Stimulated activated naive CD8-positive, alpha-beta T cell treated with anti-CD3 and anti-CD28 coated beads, Interleukin-15, Interleukin-2, amounts not matched to agents 100 ng/mL and 50 ng/mL, for 24 hours (primary cell): Measurements from ENCODE around the gene LGR6.
"Not testable (repeated sequence)": the region's sequence is repeated elsewhere in the genome, so short reads cannot be mapped to it uniquely, and the experiment has no call there.

Experiments used
- H3K27ac Mint-ChIP-seq: one replicate; pipeline ENCODE4 v1.8.0; 2021; ENCODE audit warnings: mild to moderate bottlenecking, mixed read lengths
- H3K27me3 Mint-ChIP-seq: one replicate; pipeline ENCODE4 v1.8.0; 2021; ENCODE audit warnings: mixed read lengths
- H3K36me3 Mint-ChIP-seq: one replicate; pipeline ENCODE4 v1.8.0; 2021; ENCODE audit warnings: low read depth, mixed read lengths
- H3K4me1 Mint-ChIP-seq: one replicate; pipeline ENCODE4 v1.8.0; 2021; ENCODE audit warnings: low read depth, mixed read lengths
- H3K4me3 Mint-ChIP-seq: one replicate; pipeline ENCODE4 v1.8.0; 2021; ENCODE audit warnings: mild to moderate bottlenecking, mixed read lengths
- H3K9me3 Mint-ChIP-seq: one replicate; pipeline ENCODE4 v1.8.0; 2021; ENCODE audit warnings: mixed read lengths

LGR6 gene

GRCh38 chr1:202240226-202240625, 46.6 kb downstream of the LGR6 start:
- H3K4me1 Mint-ChIP-seq, H3K4me3 Mint-ChIP-seq, H3K36me3 Mint-ChIP-seq, H3K9me3 Mint-ChIP-seq, H3K27ac Mint-ChIP-seq, H3K27me3 Mint-ChIP-seq: not testable (repeated sequence)

DNA sequence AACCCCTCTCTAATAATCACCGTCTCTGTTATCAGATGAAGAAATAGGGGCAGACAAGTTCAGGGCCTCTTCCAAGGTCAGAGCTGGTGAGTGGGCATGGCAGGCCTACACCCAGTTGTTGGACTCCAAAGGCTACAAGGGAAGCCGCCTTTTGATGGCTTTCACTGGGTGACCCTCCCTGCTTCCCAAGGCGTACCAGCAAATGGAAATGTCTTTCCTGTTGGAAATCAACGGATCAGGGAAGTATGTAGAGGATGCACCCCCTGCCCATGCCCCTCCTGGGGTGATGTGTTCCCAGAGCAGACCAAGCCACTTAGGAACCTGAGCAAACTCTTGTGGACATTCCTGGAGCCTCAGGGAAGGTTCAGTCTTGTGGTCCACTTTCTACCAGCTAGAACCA, 47.4 kb downstream of the LGR6 start:
- Mint-ChIP-seq H3K36me3 (no peaks in the 10 kb centered on the region), H3K4me1 (peaks cover 3% of the 10 kb centered on the region), H3K4me3 (no peak overlapping the region), H3K27me3 (peaks cover 5% of the 10 kb centered on the region), H3K27ac (no peak overlapping the region), H3K9me3 (no peaks in the 10 kb centered on the region)

DNA sequence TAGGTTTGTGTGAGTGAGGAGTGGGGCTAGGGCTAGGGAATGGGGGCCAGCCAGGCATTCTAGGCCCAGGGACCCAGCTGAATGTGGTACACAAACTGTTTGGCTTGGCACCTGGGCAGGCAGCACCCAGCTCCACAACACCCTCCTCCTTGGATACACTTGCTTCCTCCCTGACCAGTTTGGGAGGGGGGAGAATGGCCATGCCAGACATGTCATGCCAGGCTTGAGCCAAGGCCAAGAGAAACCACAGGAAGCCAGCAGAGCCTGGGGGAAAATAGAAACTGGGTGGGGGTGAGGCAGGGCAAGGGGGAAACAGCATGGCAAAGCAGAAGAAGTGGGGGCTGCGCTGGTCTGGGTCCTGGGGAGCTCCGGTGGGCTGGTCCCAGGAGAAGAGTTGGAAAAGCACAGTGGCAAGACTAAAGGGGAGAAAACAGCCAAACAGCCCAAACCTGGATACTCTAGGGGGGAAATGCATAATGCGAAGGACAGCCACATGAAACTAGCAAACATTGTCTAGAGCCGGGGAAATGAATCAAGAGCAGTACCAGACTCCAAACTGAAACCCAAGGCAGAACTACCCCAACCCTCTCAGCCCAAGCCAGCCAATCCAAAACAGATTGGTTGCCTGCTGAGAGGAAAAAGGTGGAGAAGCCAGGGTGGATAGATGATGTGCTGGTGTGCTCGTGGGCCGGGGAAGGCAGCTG, 47.9 kb downstream of the LGR6 start:
- Mint-ChIP-seq H3K27me3 (peaks cover under 1% of the 10 kb centered on the region), H3K4me3 (no peak overlapping the region), H3K27ac (no peak overlapping the region), H3K36me3 (no peaks in the 10 kb centered on the region), H3K9me3 (no peaks in the 10 kb centered on the region), H3K4me1 (peaks cover under 1% of the 10 kb centered on the region)

GRCh38 chr1:202242080-202242419, 48.5 kb downstream of the LGR6 start:
- H3K36me3 Mint-ChIP-seq: no peaks in the 10 kb centered on the region
- H3K9me3 Mint-ChIP-seq: no peaks in the 10 kb centered on the region
- H3K27ac Mint-ChIP-seq: no peak overlapping the region
- H3K4me1 Mint-ChIP-seq: no peaks in the 10 kb centered on the region
- no peak overlapping the region for H3K4me3 Mint-ChIP-seq
- no peaks in the 10 kb centered on the region for H3K27me3 Mint-ChIP-seq

GRCh38 chr1:202243006-202243405, 49.4 kb downstream of the LGR6 start:
- Mint-ChIP-seq H3K9me3 (no peaks in the 10 kb centered on the region), H3K36me3 (no peaks in the 10 kb centered on the region), H3K27ac (no peak overlapping the region), H3K27me3 (no peaks in the 10 kb centered on the region), H3K4me3 (no peak overlapping the region), H3K4me1 (no peaks in the 10 kb centered on the region)

DNA sequence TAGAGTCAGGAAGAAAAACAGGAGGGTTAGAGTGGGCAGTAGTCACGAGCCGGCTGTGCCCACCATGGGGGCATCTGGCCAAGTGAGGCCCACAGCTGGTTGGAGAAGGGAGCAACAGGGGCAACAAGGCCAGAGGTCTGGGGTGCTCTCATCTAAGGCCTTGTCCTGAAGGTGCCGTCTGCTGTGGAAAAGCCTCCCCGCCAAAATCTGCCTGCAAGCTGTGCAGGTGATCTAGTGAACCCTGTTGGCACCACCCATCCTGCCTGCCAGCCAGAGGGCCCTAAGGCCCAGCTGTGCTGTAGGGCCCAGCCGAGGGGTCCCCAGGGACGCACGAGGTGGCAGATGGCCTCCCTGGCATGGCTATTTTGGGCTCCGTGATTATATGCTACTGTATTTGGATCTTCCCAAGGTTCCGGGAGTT, 51.3 kb downstream of the LGR6 start:
- no peaks in the 10 kb centered on the region for H3K36me3 Mint-ChIP-seq
- H3K4me3 Mint-ChIP-seq: no peak overlapping the region
- H3K27ac Mint-ChIP-seq: no peak overlapping the region
- H3K4me1 Mint-ChIP-seq: no peaks in the 10 kb centered on the region
- H3K27me3 Mint-ChIP-seq: no peaks in the 10 kb centered on the region
- H3K9me3 Mint-ChIP-seq: no peaks in the 10 kb centered on the region

DNA sequence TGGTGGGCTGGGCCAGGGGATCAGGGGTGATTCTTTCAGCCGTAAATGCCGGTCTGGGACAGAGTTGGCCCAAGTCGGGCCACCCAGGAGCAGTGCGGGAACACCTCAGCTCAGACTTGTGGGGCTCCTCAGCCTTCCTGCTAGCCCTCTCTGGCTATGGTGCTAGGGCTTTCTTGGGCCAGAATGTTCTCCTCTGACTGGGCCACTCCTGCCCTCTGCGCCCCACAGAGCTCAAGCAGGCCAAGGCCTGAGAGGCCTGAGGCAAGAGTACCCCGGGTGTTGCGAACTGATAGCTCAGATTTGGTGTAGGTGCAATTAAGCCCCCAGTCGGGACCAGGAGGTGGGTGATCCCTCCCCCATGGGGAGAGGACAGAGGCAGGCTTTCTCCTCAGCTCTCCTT, 51.8 kb downstream of the LGR6 start:
- Mint-ChIP-seq H3K27ac (no peak overlapping the region), H3K4me3 (no peak overlapping the region), H3K36me3 (no peaks in the 10 kb centered on the region), H3K4me1 (no peaks in the 10 kb centered on the region), H3K27me3 (peaks cover 3% of the 10 kb centered on the region), H3K9me3 (no peaks in the 10 kb centered on the region)

DNA sequence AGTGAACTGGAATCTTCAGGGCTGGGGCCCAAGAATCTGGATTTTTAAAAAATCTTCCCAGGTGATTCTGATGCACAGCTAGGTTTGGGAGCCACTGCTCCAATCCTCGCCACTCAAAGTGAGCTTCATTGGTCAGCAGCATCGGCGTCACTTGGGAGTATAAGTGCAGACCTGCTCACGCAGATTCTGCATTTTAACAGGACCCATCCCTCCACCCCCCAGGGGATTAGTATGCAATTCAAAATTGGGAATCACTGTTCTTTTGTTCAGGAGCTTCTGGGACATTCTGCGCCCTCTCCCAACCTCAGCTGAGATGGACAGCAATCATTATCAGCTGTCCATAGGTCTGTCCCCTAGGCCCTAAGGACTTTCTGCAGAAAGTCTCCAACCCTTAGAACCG, 53.5 kb downstream of the LGR6 start:
- Mint-ChIP-seq H3K27ac (no peak overlapping the region), H3K4me3 (no peak overlapping the region)

GRCh38 chr1:202247837-202248795, 54.5 kb downstream of the LGR6 start:
- Mint-ChIP-seq H3K27ac (no peak overlapping the region), H3K4me3 (no peak overlapping the region), H3K27me3 (peaks cover 6% of the 10 kb centered on the region)

More for the DNA sequence above, 53.5 kb downstream of the LGR6 start:
- Mint-ChIP-seq H3K4me1 (no peaks in the 10 kb centered on the region), H3K36me3 (no peaks in the 10 kb centered on the region), H3K9me3 (no peaks in the 10 kb centered on the region), H3K27me3 (peaks cover 6% of the 10 kb centered on the region)

GRCh38 chr1:202248861-202249260, 55.3 kb downstream of the LGR6 start:
- no peaks in the 10 kb centered on the region for H3K4me1 Mint-ChIP-seq
- peaks cover 6% of the 10 kb centered on the region for H3K27me3 Mint-ChIP-seq
- H3K9me3 Mint-ChIP-seq: no peaks in the 10 kb centered on the region
- H3K4me3 Mint-ChIP-seq: no peak overlapping the region
- no peak overlapping the region for H3K27ac Mint-ChIP-seq
- H3K36me3 Mint-ChIP-seq: no peaks in the 10 kb centered on the region

More at GRCh38 chr1:202247837-202248795, 54.5 kb downstream of the LGR6 start:
- Mint-ChIP-seq H3K36me3 (no peaks in the 10 kb centered on the region), H3K9me3 (no peaks in the 10 kb centered on the region), H3K4me1 (no peaks in the 10 kb centered on the region)

- no peaks in the 10 kb centered on the region for H3K36me3 Mint-ChIP-seq
- H3K27ac Mint-ChIP-seq: no peak overlapping the region
- no peak overlapping the region for H3K4me3 Mint-ChIP-seq
- H3K27me3 Mint-ChIP-seq: peaks cover 6% of the 10 kb centered on the region
- no peaks in the 10 kb centered on the region for H3K9me3 Mint-ChIP-seq
- no peaks in the 10 kb centered on the region for H3K4me1 Mint-ChIP-seq
These were observed 55.8 kb downstream of the LGR6 start for GRCh38 chr1:202249436-202249835.

DNA sequence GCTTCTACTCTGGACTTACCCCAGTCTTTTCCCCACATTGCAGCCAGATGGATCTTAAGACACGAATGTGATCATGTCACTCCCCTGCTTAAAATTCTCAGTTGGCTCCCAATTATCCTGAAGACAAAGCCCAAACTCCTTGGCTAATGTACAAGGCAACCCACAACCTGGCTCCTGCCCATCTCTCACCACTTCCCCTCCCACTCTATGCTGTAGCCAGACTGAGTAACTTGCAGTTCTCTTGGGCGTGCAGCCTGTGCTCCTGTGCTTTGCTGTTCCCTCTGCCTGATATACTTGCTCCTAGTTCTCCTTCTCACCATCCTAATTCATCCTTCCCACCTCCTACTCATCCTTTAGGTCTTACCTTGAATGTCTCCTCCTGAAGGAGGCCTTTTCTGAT, 56.2 kb downstream of the LGR6 start:
- Mint-ChIP-seq H3K9me3 (no peaks in the 10 kb centered on the region), H3K27me3 (peaks cover 6% of the 10 kb centered on the region), H3K27ac (no peak overlapping the region), H3K4me1 (no peaks in the 10 kb centered on the region), H3K4me3 (no peak overlapping the region), H3K36me3 (no peaks in the 10 kb centered on the region)

- Mint-ChIP-seq H3K4me3 (no peak overlapping the region), H3K27ac (no peak overlapping the region), H3K4me1 (no peaks in the 10 kb centered on the region), H3K27me3 (peaks cover 8% of the 10 kb centered on the region), H3K36me3 (no peaks in the 10 kb centered on the region), H3K9me3 (no peaks in the 10 kb centered on the region)
These were observed 57.4 kb downstream of the LGR6 start for GRCh38 chr1:202250982-202251381.

DNA sequence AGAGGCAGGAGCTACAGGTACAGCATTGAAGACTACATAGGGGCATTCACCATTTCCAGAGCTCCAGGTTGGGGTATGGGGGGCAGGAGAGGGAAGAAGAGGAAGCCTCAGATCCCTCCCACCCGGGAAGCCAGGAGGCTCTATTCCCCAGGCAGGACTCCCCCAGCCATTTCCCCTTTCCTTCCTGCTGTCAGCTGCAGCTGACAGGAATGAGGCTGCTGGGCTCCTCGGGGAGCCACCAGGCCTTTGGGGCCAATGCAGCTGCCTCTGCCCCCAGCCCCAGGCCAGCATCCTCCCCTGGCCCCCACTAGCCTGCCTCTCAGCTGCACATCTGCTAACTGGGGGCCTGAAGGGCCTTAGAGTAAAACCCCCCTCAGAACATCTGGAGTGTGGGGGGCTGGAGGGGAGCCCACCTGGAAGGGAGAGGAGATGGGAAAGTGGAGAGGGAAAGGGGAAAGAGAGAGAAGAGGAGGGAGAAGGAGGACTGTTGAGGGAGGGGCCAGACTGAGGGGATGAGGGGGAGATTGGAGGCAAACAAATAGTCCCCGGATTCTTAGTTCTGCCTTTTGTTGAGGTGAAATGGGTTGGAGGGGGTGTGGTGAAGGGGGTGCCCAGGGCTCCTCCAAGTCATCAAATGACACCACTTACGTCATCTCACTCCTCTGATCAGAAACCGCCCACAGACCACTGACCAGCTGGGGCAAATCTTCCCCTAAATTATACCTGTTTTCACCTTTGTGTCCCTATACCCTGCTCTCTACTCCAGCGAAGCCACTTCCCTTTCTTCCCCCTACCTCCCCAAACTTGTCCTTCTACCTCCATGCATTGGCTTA, 58.0 kb downstream of the LGR6 start:
- no peaks in the 10 kb centered on the region for H3K9me3 Mint-ChIP-seq
- H3K36me3 Mint-ChIP-seq: no peaks in the 10 kb centered on the region
- no peaks in the 10 kb centered on the region for H3K4me1 Mint-ChIP-seq
- H3K27ac Mint-ChIP-seq: no peak overlapping the region
- no peak overlapping the region for H3K4me3 Mint-ChIP-seq
- peaks cover 8% of the 10 kb centered on the region for H3K27me3 Mint-ChIP-seq

- Mint-ChIP-seq H3K4me1 (no peaks in the 10 kb centered on the region), H3K36me3 (no peaks in the 10 kb centered on the region), H3K27me3 (peaks cover 8% of the 10 kb centered on the region), H3K4me3 (no peak overlapping the region), H3K27ac (no peak overlapping the region), H3K9me3 (no peaks in the 10 kb centered on the region)
These were observed 58.7 kb downstream of the LGR6 start for GRCh38 chr1:202252271-202252670.
